OCI-LY3 (cell line): ENCODE results near the gene WNT11.

Experiments used
- EZH2phosphoT487 ChIP-seq: fragments of 200-600 bp; shearing (Covaris generic); IDR thresholded peaks from 2 replicates; pipeline ENCODE4 v1.6.1; 2018; ENCODE audit warnings: antibody characterized with exemption, mixed run types, low read depth
- TF ChIP-seq, protein P1 (sequence below): fragments of 200-600, 300-600 bp; sonication (generic); IDR thresholded peaks from 2 replicates; pipeline ENCODE4 v1.5.1; 2014; ENCODE audit warnings: antibody characterized with exemption, low read length, low read depth

DNA sequence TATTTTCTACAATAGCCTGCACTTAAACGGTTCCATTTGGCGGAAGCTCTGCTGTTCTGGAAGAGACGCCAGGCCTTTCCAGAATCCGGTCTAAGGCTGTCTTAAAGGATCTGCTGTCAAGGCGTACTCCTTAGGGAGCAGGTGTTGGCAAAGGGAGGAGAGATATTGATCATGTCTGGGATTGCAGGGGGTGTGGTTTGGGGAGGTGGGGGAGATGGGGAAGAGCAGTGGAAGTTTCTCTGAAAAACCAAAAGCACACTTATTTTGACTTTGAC, 22.5 kb upstream of the WNT11 start:
- TF ChIP-seq, protein P1, sequence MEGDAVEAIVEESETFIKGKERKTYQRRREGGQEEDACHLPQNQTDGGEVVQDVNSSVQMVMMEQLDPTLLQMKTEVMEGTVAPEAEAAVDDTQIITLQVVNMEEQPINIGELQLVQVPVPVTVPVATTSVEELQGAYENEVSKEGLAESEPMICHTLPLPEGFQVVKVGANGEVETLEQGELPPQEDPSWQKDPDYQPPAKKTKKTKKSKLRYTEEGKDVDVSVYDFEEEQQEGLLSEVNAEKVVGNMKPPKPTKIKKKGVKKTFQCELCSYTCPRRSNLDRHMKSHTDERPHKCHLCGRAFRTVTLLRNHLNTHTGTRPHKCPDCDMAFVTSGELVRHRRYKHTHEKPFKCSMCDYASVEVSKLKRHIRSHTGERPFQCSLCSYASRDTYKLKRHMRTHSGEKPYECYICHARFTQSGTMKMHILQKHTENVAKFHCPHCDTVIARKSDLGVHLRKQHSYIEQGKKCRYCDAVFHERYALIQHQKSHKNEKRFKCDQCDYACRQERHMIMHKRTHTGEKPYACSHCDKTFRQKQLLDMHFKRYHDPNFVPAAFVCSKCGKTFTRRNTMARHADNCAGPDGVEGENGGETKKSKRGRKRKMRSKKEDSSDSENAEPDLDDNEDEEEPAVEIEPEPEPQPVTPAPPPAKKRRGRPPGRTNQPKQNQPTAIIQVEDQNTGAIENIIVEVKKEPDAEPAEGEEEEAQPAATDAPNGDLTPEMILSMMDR: no peak
- TF ChIP-seq EZH2phosphoT487: no peak
